ENCODE measurements around the gene CABYR. TPM values are rescaled to one million over a fixed set of nuclear protein-coding genes. Genes with fewer than 3 reads are reported as not detected.

CABYR gene, protein sequence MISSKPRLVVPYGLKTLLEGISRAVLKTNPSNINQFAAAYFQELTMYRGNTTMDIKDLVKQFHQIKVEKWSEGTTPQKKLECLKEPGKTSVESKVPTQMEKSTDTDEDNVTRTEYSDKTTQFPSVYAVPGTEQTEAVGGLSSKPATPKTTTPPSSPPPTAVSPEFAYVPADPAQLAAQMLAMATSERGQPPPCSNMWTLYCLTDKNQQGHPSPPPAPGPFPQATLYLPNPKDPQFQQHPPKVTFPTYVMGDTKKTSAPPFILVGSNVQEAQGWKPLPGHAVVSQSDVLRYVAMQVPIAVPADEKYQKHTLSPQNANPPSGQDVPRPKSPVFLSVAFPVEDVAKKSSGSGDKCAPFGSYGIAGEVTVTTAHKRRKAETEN
- polyA plus RNA-seq (2012; ENCODE audit: insufficient read depth, insufficient read length), result not detected

DNA sequence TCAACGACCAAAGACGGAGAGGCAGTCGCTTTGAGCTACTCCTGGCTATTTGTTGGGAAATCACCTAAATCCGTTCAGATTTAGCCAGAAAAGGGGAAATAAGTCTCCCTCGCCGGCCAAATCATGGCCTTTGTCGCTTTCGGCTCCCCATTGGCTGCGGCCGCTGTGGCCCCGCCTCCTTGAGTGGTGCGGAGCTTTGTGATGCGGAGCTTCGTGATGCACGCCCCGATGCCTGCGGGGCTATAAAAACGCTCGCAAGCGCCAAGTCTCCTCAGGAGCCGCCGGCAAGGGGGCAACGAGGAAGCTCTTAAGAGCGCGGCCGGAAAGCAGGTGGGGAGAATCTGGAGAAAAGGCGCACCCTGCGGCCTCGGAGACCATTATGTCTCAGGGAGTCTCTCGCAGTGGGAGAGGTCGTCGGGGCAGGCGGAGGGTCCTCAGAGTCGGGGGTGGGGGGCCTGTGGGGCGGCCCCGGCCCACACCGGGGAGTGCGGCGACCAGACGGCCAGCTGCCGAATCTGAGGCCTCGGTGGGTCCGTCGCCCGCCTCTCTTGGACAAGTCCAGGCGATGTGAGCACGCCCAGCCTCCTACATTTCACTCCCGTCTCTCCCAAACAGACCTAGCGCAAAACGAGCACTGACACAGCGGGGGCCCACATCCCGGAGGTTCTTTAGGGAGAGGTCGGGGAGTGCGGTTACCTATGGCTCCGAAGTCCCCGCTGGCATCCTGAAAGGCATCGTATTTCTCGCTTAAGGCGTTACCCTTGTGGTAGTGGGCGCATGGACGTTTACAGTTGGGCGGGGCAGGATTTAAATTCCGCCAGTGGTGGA, at the start of gene CABYR:
CABYR (plus strand) TSS at position 274 of the 828 bp plus-strand sequence. CDS start 4,053 bp downstream, outside the sequence.
- DNase-seq (ENCODE audit: low read depth, low spot score), result no peak
- no peak within 1 kb of the TSS for H3K4me3 ChIP-seq (ENCODE audit: low read length)

DNA sequence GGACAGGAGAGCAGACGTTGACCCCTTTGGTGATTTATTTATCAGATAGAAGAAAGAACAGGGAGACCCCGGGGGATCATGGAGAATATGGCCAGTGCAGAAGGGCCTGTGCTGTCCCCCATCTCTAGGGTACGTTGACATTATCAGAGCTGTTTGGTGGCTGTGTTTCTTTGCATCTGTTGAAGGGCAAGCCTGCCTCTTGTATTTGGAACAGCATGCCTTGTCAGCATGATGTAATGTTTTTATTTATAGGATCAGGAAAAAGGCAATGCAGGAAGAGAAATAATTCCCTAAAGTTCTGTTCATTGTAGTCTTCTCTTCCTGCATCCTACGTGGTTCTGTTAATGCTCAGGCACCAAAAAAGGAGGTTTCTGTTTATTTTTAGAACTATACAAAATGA, 49.8 kb upstream of the CABYR start:
- DNase-seq (ENCODE audit: low read depth, low spot score), result no peak
- no peak overlapping the region for H3K4me3 ChIP-seq (ENCODE audit: low read length)

- DNase-seq (ENCODE audit: low read depth, low spot score), result no peak
- H3K4me3 ChIP-seq (ENCODE audit: low read length), result no peak overlapping the region
Observed at GRCh38 chr18:24089515-24090337, 49.1 kb upstream of the CABYR start.

GRCh38 chr18:24090876-24091275, 48.0 kb upstream of the CABYR start:
- no peak overlapping the region for H3K4me3 ChIP-seq (ENCODE audit: low read length)
- DNase-seq (ENCODE audit: low read depth, low spot score), result no peak

DNA sequence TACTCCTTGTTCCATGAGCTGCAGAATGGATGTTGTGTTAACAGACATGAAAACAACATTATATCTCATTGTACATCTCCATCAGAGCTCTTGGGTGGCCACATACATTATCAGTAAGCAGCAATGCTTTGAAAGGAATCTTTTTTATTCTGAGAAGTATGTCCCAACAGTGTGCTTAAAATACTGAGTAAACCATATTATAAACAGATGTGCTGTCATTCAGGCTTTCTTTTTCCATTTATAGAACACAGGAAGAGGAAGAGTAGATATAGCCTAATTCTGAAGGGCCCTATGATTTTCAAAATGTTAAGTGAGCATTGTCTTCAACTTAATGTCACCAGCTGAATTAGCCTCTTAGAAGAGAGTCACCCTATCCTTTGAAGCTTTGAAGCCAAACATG, 44.3 kb upstream of the CABYR start:
- H3K4me3 ChIP-seq (ENCODE audit: low read length), result no peak overlapping the region
- no peak for DNase-seq (ENCODE audit: low read depth, low spot score)

DNA sequence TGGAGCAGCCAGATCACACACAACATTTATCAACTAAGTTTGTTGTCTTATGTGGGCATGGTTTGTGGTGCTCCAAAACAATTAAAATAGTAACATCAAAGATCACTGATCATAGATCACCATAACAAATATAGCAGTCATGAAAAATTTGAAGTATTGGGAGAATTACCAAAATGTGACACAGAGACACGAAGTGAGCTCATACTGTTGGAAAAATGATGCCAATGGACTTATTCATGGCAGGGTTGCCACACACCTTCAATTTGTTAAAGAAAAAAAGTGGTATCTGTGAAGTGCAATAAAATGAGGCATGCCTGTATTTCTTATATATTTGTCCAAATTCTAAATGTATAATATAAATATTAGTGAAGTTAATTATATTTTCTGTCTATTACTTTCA, 42.9 kb upstream of the CABYR start:
- DNase-seq (ENCODE audit: low read depth, low spot score), result no peak
- no peak overlapping the region for H3K4me3 ChIP-seq (ENCODE audit: low read length)

DNA sequence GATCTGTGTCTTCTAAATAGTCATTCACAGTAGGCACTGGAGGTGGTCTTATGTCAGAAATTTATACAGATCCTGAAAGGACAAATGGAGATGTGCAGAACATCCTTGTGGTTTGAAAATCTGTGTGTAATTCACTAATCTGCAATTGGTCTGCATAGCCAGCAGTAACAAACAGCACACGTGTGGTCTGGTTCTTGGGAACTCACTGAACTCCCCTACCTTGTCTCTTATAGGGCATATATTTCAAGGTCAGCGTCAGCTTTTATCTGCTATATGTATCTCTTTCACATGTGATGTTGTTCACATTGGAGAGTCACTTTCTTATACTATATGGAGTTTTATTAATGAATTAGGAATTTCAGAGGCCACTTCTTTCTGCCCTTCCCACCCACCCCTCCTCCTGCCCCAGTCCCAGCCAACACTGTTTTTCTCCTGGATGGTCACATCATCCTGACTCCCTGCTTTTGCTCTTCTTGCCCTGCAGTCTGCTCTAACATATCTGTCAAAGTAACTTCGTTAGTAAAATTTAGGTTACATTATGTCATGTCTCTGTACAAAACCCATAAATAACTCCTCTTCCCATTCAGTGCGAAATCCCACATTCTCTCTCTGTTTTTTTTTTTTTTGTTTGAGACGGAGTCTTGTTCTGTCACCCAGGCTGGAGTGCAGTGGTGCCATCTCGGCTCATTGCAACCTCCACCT, 35.4 kb upstream of the CABYR start:
- H3K4me3 ChIP-seq (ENCODE audit: low read length), result no peak overlapping the region
- no peak for DNase-seq (ENCODE audit: low read depth, low spot score)

DNA sequence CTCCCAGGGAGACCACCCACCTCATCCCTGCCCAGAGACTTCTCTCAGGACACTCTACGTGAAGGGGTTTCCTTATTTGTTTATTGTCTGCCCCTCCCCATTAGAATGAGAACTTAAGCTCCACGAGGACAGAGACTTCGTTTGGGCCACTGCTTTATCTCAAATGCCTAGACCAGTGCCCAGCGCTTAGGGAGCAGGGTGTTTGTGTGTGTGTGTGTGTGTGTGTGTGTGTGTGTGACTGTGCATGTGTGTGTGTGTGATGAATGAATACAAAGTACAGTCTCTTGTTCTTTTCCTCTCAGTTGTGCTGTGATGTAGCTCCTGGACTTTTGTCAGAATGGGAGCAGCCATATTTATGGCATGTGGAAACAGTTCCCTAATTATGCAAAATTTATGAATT, 34.4 kb upstream of the CABYR start:
- no peak for DNase-seq (ENCODE audit: low read depth, low spot score)
- no peak overlapping the region for H3K4me3 ChIP-seq (ENCODE audit: low read length)

DNA sequence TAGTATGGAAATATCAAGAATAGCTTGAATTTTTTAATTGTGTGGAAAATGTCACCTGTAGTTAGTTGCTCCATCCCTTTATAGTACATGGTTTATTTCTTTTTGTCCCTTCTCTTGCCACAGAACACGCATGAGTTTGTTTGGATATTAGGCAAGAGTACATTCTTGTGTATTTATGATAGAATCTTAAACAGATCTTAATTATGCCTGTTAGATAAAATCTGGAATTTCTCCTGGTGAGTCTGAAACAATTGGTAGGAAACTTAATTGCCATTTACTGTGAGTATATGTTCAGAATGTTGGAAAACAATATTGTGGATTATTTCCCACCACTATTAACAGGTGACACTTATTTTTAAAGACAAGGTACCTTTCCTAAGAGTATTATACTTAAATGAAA, 30.2 kb upstream of the CABYR start:
- no peak for DNase-seq (ENCODE audit: low read depth, low spot score)
- H3K4me3 ChIP-seq (ENCODE audit: low read length), result no peak overlapping the region

DNA sequence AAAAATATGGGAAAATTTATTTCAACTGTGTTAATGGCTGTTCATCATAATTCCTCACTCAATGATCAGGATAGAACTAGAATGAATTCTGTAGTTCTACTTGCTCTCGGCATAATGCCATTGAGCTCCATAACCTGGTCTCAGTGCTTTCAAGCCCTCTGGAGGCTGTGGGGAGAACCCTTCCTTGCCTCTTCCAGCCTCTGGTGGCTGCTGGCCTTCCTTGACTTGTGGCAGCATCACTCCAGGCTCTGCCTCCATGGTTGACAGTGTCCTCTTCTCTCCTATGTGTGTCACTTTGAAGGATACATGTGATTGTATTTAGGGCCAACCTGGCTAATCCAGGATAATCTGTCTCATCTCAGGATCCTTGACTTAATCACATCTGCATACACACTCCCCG, 26.9 kb upstream of the CABYR start:
- H3K4me3 ChIP-seq (ENCODE audit: low read length), result no peak overlapping the region
- DNase-seq (ENCODE audit: low read depth, low spot score), result no peak

DNA sequence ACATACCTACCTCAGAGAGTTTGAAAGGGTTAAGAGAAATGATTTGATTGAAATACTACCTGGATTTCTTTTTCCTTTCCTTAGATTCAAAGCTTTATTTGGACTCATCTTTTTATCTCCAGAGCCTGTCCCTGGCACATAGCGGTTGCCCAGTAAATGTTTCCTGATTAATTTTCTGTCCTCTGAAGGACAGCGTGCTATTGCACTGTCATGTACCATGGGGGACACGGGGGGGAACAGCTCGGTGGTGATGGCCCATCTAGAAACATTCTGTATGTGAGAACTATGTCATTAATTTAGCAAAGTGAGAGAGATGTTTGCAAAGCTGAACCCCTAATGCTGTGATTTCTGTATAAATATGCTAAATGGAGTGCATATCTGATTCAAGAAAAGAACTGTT, 26.4 kb upstream of the CABYR start:
- no peak for DNase-seq (ENCODE audit: low read depth, low spot score)
- H3K4me3 ChIP-seq (ENCODE audit: low read length), result no peak overlapping the region

- DNase-seq (ENCODE audit: low read depth, low spot score), result no peak
- no peak overlapping the region for H3K4me3 ChIP-seq (ENCODE audit: low read length)
Observed at GRCh38 chr18:24112874-24113615, 25.8 kb upstream of the CABYR start.

GRCh38 chr18:24114924-24115549, 23.8 kb upstream of the CABYR start:
- DNase-seq (ENCODE audit: low read depth, low spot score), result no peak
- no peak overlapping the region for H3K4me3 ChIP-seq (ENCODE audit: low read length)

DNA sequence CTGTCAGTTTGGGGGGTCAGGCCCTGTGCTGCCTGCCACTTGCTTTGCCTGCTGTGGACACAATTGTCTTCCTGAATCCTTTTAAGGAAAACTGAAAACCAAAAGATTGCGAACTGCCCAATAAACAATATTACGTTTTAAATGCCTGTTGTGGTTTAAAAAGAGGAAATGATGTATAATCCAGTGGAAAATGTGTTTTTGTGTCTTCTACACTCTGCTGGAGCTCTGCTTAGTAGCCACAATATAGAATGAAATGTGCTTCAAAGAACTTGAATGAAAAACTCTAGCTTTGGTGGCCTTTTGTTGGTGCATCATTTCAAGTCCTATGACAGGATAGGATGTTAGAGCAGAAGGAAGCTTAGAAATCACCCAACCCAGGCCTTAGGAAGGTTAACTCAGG, 23.2 kb upstream of the CABYR start:
- no peak overlapping the region for H3K4me3 ChIP-seq (ENCODE audit: low read length)
- DNase-seq (ENCODE audit: low read depth, low spot score), result peak; percentile 14

GRCh38 chr18:24118750-24119577, 19.9 kb upstream of the CABYR start:
- no peak overlapping the region for H3K4me3 ChIP-seq (ENCODE audit: low read length)
- DNase-seq (ENCODE audit: low read depth, low spot score), result peak; percentile 76

DNA sequence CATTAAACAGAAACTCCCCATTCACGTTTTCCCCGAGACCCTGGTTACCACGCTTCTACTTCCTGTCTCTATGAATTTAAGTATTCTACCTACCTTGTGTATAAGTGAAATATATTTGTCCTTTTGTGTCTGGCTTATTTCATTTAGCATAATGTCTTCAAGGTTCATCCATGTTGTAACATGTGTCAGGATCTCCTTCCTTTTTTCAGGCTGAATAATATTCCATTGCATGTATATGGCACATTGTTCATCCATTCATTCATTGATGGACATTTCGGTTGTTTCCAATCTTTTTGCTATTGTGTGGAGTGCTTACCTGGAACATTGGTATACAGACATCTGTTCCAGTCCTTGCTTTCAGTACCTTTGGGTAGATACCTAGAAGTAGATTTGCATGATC, 18.2 kb upstream of the CABYR start:
- DNase-seq (ENCODE audit: low read depth, low spot score), result no peak
- no peak overlapping the region for H3K4me3 ChIP-seq (ENCODE audit: low read length)

DNA sequence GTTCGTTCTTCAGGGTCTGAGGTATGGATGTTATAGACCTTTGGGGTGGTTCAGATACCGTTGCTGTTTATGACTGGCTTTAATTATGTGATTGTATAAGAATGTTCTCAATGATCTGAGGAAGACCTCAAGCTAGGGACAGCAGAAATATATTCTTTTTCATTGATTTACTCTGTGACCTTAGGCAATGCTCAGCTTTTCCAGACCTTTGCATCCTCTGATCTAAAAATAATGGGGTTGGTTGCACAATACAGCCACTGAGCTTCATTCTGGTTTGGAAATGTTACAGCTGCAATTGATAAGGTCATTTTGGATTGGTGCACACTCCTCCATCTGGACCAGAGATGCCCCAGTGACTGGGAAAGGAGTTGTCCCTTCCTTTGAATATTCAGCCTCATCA, 17.2 kb upstream of the CABYR start:
- no peak for DNase-seq (ENCODE audit: low read depth, low spot score)
- H3K4me3 ChIP-seq (ENCODE audit: low read length), result no peak overlapping the region
